Fibroblast of skin of left quadriceps (primary cell): ENCODE measurements around the gene SPEF1.

Experiments used
- DNase-seq, 2 experiments: peaks; one replicate each; pipeline ENCODE4 v3.0.0-alpha.2; 2013; ENCODE audit warnings: low read depth in 2 of 2

SPEF1 gene

GRCh38 chr20:3749087-3749688 is 32.1 kb downstream of the SPEF1 start:
- DNase-seq = no peak

GRCh38 chr20:3748073-3748472 is 33.2 kb downstream of the SPEF1 start:
- no peak for DNase-seq

GRCh38 chr20:3747471-3747870 is 33.8 kb downstream of the SPEF1 start:
- no peak for DNase-seq

GRCh38 chr20:3745686-3746173 is 35.5 kb downstream of the SPEF1 start:
- DNase-seq = no peak

- no peak for DNase-seq
These were observed 36.2 kb downstream of the SPEF1 start for GRCh38 chr20:3744806-3745685.

GRCh38 chr20:3744037-3744436 is 37.2 kb downstream of the SPEF1 start:
- DNase-seq = no peak

GRCh38 chr20:3743251-3743650 is 38.0 kb downstream of the SPEF1 start:
- no peak for DNase-seq

GRCh38 chr20:3741836-3742458 is 39.3 kb downstream of the SPEF1 start:
- no peak for DNase-seq

GRCh38 chr20:3740615-3741301 is 40.5 kb downstream of the SPEF1 start:
- no peak for DNase-seq

GRCh38 chr20:3739926-3740451 is 41.3 kb downstream of the SPEF1 start:
- no peak for DNase-seq

- DNase-seq = no peak
These were observed 42.0 kb downstream of the SPEF1 start for GRCh38 chr20:3739054-3739925.

- no peak for DNase-seq
These were observed 42.9 kb downstream of the SPEF1 start for GRCh38 chr20:3738111-3739053.

GRCh38 chr20:3735768-3736167 is 45.5 kb downstream of the SPEF1 start:
- no peak for DNase-seq

- no peak for DNase-seq
These were observed 47.0 kb downstream of the SPEF1 start for GRCh38 chr20:3734111-3734843.

GRCh38 chr20:3733119-3733995 is 47.9 kb downstream of the SPEF1 start:
- DNase-seq = no peak

GRCh38 chr20:3732327-3733118 is 48.7 kb downstream of the SPEF1 start, which contains the start of gene HSPA12B:
Gene HSPA12B, plus strand, starts transcription at chr20:3732685. Its CDS starts 5,990 bp downstream, at chr20:3738675.
- no peak for DNase-seq

GRCh38 chr20:3731944-3732326 is 49.3 kb downstream of the SPEF1 start:
- DNase-seq = no peak
